Activated T-cell treated with anti-CD3 and anti-CD28 coated beads for 1 hour (primary cell): Measurements from ENCODE around the gene SLC29A1.

ENCODE experiments used
- DNase-seq: peaks from one replicate; pipeline ENCODE4 v3.0.0-alpha.2; 2020; ENCODE audit warnings: low read depth

SLC29A1 gene

GRCh38 chr6:44237021-44237812, 13.8 kb downstream of the SLC29A1 start:
- DNase-seq = no peak

GRCh38 chr6:44237813-44238433, 14.5 kb downstream of the SLC29A1 start:
- peak; percentile 76 for DNase-seq

- no peak for DNase-seq
Measured at GRCh38 chr6:44238687-44239350, 15.4 kb downstream of the SLC29A1 start.

GRCh38 chr6:44243345-44243744, 19.9 kb downstream of the SLC29A1 start:
- no peak for DNase-seq

DNA sequence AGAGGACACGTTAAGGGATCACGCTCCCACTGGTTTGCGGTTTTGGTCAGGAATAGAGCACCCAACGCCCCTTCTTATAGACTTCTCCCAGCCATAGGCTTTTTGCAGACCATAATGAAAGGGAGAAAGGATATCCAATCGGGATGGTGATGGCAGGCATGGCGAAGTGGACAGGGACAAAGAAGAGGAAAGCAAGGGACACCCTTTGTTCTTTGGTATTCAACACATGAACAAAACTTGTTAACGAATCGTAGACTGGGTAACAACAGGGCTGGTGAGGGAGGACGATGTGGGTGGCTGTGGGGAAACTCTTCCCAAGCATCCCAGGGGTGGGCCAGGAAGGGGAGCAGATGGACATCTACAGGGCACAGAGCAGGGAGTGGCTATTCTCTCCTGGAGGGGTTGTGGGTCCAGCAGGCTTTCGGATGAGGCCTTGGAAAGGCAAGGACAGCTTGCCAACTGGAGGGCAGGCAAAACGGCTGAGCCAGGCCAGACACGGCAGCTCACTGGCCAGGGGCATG, 22.1 kb downstream of the SLC29A1 start:
- DNase-seq = no peak

GRCh38 chr6:44245912-44246662, 22.7 kb downstream of the SLC29A1 start:
- DNase-seq = peak; percentile 76

DNA sequence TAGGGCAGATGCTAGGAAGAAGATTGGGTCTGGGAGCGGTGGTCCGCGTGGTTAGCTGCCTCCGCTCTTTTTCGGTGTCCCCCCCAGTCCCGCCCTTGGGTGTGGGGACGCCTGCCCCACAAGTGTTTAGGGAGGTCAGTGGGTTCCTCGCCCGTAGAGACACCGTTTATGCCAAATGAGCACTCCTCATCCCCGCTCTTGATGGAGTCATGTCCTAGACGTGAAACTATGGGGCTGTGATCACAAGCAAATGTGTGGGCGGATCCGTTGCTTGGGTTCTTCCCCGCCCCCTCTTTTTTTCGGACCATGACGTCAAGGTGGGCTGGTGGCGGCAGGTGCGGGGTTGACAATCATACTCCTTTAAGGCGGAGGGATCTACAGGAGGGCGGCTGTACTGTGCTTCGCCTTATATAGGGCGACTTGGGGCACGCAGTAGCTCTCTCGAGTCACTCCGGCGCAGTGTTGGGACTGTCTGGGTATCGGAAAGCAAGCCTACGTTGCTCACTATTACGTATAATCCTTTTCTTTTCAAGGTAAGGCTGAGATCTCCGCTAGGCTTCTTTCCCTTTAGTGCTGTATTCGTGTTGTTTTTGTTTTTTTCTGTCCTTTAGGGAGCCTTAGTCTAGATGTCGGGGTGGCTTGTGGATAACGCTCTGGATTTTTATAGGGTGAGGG, 23.4 kb downstream of the SLC29A1 start, which contains the start of gene HSP90AB1:
TSS of gene HSP90AB1 (plus strand) at position 439 of the 675 bp plus-strand sequence. CDS start 1,529 bp downstream, outside the sequence.
- DNase-seq = peak; percentile 86

GRCh38 chr6:44247338-44248302, 24.2 kb downstream of the SLC29A1 start:
- DNase-seq = peak; percentile 82

DNA sequence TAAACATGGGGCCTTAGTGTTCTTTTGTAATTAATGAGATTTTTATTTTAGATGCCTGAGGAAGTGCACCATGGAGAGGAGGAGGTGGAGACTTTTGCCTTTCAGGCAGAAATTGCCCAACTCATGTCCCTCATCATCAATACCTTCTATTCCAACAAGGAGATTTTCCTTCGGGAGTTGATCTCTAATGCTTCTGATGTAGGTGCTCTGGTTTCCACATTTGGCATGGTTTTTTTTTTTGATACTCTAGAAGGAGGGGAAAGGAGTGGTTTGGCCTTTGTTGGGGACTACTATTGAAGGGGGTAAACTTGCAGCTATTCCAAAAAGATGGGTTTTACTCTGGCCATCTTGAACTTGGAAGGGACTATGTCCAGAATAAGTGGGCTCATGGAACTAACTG, 25.2 kb downstream of the SLC29A1 start:
- no peak for DNase-seq

DNA sequence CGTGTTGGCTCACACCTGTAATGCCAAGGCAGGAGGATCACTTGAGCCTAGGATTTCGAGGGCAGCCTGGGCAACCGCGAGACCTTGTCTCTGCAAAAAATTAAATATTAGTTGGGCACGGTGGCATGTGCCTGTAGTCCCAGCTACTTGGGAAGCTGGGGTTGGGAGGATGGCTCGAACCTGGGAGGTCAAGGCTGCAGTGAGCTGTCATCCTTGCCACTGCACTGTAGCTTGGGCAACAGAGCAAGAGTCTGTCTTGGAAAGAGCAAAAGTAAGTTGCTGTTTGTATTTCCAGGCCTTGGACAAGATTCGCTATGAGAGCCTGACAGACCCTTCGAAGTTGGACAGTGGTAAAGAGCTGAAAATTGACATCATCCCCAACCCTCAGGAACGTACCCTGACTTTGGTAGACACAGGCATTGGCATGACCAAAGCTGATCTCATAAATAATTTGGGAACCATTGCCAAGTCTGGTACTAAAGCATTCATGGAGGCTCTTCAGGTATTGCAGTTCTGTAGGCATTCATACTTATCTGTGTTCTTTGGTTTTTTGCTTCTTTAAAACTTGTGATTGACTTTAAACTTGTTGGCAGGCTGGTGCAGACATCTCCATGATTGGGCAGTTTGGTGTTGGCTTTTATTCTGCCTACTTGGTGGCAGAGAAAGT, 25.8 kb downstream of the SLC29A1 start:
- DNase-seq = no peak

DNA sequence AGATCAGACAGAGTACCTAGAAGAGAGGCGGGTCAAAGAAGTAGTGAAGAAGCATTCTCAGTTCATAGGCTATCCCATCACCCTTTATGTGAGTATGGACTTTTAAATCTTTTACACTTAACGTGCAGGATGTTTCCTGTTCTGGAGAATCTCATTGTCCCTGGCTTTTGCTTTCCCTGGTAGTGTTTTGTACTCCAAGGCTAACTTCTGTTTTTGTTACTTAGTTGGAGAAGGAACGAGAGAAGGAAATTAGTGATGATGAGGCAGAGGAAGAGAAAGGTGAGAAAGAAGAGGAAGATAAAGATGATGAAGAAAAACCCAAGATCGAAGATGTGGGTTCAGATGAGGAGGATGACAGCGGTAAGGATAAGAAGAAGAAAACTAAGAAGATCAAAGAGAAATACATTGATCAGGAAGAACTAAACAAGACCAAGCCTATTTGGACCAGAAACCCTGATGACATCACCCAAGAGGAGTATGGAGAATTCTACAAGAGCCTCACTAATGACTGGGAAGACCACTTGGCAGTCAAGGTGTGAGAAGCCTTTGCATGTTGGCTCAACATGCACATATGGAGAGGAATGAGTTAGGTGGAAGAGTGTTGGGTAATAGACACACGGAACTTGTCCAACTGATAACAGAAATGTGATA, 26.8 kb downstream of the SLC29A1 start:
- no peak for DNase-seq

GRCh38 chr6:44250718-44251123, 27.3 kb downstream of the SLC29A1 start:
- DNase-seq = no peak

- DNase-seq = no peak
Measured at GRCh38 chr6:44251576-44252524, 28.5 kb downstream of the SLC29A1 start.

DNA sequence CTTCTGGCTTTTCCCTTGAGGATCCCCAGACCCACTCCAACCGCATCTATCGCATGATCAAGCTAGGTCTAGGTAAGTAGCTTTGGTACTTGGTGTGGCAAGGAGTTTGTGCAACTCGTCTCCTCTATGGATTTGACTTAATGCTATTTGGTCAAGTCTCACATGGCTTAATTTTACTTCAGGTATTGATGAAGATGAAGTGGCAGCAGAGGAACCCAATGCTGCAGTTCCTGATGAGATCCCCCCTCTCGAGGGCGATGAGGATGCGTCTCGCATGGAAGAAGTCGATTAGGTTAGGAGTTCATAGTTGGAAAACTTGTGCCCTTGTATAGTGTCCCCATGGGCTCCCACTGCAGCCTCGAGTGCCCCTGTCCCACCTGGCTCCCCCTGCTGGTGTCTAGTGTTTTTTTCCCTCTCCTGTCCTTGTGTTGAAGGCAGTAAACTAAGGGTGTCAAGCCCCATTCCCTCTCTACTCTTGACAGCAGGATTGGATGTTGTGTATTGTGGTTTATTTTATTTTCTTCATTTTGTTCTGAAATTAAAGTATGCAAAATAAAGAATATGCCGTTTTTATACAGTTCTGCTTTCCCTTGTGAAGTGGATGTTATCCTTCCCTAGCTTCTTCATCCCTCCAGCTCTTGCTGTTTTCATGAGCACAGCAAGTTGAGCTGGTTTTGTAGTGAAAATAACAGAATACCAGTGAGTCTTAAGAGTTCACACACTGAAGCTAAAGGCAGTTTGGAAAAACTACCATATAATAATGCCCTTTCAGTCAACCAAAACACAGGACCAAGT, 30.1 kb downstream of the SLC29A1 start:
- peak; percentile 56 for DNase-seq

DNA sequence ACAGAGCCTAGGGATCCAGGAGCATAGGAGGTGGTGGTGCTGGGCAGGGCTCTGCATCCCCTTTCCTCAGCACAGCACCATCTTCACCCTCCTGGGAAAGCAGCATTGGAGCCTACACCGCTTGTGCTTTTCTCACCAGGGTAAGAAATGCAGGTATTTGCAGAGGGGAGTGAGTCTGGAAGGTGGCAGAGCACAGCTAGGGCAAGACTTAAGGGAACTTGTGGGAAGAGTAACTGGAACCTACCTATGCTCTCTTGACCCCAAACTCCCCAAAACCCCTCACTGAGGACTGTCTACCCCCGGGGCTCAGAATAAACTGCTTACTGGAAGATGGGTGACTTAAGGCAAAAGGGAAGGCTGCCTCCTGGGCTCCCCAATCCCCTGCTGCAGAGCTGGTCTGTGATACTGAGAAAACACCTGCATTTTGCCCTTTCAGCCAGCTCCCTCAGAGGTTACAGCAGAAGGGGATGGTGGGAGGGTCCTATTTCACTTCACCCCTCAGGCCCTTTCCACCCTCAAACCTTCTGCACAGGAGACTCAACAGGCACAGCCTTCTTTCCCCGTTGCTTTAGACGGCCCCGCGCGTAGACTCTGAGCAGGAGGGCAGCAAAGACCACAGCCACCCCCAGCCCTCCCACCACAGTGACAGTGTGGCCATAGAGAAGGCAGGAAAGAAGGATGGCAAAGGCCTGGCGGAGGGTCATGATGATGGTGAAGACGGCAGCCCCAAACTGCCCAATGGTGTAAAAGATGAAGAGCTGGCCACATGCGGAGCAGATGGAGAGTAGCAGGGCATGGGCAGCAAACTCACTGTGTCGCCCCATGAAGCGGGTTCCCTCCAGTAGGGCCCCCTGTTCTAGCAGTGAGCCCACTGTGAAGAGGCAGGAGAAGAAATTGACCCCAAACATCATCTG, 31.1 kb downstream of the SLC29A1 start:
- DNase-seq = no peak
